Stimulated activated CD4-positive, alpha-beta T cell treated with anti-CD3 and anti-CD28 coated beads, Interleukin-15, amount 100 ng/mL, for 1 hour (primary cell): ENCODE measurements around the gene TCEA3.

Experiments
- DNase-seq, 2 donors: peaks; one replicate each; pipeline ENCODE4 v3.0.0-alpha.2; 2020; ENCODE audit warnings: low read depth in 1 of 2, low spot score in 1 of 2

TCEA3 gene

DNA sequence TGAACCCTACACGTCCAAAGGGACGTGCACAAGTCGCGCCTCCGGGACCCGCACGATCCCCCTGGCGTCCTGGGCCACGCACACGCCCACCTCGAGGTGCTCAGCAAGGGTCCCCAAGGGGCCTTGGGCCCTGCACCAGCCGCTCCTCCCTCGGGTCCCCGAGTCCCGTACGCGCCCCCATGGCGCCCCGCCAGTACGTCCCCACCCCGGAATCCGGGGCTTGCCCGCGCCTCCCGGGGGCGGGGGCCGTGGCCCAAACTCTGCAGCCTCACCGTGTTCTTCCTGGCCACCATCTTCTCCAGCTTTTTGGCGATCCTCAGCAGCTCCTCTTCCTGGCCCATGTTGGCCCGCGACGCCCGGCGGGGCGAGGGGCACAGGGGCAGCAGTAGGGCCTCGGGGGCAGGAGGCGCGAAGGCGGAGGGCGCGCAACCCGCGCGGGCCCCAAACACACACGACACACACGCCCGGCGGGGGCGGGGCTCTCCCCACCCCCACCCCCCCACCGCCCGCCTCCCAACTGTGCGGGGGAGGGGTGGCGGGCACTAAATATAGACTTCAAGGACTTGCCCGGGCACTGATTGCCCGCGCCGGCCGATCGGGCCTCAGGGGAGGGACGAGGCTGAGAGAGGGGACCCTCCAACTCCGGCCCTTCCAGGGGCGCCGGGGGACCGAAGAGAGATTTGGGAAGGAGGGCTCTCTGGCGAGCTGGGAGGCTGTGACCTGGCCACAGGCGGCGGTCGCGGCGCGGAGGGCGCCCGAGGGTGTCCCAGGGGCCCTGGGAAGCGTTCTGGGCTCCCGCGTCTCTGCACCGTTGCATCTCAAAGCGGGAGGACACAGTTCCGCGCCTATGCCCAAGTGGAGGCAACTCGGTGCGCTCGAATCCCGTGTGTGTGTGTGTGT lies at the start of gene TCEA3:
Gene TCEA3, minus strand, starts transcription at position 456 of the 900 bp plus-strand sequence. Its CDS starts 115 bp downstream, at position 341.
- DNase-seq: peak in 1 of 2 donors; percentile 15

DNA sequence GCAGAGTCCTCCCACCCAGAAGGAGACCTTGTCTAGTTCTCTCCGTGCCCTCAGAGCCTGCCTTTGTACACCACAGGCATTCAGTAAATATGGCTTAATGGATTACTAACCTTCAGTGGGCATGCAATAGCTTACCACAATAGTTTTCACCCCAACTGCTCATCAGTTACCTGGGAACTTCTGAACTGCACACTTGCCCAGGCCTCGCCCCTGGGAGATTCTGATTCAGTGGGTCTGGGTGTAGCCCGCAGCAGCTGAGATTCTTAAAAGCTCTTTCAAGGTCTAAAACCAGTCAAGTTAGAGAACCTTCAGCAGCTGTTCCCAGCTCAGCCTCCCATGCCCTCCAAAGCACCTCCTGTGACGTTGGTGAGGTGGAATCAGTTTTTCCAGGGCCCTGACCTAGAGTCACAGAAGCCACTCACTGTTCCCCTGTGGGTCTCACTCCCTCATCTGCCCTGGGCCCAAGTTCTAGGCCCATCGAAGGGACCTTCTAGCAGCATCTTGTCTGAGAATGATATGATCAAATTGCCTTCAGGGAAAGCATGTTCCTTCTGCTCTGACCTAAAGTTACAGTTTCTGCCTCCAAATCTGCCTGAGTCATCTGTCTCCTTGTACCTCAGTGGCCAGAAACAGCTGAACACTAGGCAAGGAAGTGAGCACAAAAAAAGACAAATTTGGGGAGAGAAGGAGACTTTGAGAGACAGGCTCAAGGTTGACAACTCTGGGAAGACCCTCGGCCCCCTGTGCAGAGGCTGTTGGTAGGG lies 48.7 kb upstream of the TCEA3 start:
- no peak for DNase-seq

DNA sequence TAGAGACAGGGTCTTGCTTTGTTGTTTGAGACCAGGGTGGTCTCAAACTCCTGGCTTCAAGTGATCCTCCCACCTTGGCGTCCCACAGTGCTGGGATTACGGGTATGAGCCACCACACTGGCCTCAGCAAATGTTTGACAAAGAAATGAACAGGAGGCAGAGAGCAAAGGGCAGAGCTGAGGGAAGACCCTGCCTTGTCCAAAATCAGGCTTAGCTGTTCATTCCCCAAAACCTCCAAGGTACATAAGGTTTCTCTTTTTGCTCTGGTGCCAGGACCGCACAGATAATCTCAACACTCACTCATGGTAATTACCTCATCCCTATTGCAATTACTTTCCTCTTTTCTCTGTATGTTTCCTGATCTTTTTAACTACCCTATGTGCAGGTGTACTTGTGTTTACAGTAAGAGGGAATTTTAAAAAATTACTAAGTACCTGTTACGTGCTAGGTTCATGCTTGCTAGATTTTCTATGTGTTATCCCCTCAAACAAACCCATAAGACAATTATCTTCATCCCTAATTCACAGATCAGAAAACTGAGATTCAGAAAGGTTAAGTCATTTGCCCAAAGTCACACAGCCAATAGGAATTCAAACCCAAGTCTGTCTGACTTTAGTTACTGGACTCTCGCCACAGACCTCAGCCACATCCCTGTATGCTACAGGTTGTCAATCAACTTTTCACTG lies 47.9 kb upstream of the TCEA3 start:
- no peak for DNase-seq

DNA sequence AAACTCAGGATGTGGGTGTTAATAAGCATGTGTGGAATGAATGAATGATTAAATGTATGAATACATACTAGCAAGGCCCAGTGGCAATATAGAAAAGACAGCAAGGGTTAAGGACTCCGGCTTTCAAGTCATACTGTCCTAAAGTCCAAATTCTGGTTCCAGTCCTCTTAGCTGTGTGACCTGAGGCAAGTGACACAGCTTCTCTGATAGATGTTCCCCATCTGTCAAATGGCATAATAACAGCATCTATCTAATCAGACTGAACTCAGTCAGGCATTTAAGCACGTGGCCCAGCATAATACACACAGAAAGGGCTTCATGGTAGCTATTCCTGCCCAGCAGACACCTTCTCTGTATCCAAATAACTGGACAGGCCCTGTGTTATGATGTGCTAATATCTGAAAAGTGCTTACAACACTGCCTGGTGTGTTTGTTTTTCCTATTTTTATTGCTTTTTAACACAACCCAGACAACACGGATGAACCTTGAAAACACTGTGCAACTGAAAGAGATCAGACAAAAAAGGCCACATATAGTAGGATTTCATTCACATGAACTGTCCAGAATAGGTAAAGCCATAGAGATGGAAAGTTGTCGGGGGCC lies 47.0 kb upstream of the TCEA3 start:
- DNase-seq: no peak

DNA sequence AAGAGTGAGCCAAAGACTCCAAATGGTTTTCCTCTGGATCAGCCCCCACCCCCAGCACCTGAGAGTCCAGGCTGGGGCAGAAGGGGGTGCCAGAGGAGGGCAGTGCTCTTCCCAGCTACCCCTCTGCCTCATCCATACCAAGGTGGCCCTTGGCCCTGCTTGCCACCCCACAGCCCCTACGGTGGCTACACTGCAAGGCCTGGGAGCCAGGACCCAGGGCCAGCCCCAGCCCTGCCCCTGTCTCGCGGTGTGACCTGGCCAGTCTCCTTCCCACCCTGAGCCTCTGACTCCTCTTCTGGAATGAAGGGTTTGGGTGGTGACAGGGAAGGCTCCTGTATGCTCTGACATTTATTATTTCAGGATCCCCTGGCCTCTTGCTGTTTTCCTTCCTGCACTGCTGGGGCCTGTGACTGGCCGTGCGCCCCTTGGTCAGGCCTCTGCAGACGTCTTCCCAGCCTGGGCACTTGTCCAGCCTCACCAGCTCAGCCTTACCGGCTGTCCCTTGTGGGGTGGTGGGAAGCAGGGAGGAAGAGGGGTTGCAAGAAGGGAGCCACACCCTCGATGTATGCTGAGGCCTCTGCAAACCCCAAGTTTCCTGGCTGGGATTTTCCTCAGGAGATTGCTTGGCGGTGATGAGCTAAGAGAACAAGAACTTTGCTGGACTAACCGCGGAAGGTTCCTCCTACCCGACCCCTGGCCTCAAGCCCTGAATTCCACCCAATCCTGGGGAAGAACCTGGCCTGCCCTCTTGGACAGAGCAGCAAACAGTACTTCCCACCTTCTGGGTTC lies 45.9 kb upstream of the TCEA3 start:
- no peak for DNase-seq

DNA sequence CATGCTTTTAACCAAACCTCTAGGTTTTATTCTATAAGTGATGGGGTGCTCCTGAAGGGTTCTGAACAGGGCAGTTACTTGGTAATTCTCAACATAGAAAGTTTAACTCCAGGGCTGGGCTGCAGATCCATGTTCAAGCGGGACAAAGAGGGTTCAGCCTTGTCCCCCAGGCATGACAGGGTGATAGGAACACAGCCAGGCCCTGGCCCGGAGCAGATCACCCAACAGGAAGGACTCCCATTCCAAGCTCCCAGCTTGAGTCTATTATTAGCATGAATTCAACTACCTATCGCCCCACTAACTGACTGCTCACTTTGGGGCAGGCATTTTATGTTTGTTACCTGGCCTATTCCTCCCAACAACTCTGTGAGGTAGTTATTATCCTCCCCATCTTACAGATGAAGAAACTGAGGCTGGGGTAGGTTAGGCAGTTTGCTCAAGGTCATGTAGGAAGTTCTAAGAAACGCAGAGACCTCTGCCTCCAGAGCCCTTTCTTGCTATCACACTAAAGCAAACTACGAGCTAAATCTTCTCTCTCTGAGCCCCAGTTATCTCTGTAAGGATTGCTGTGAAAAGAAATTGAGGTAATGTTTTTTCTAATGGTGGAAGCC lies 44.9 kb upstream of the TCEA3 start:
- DNase-seq: no peak

DNA sequence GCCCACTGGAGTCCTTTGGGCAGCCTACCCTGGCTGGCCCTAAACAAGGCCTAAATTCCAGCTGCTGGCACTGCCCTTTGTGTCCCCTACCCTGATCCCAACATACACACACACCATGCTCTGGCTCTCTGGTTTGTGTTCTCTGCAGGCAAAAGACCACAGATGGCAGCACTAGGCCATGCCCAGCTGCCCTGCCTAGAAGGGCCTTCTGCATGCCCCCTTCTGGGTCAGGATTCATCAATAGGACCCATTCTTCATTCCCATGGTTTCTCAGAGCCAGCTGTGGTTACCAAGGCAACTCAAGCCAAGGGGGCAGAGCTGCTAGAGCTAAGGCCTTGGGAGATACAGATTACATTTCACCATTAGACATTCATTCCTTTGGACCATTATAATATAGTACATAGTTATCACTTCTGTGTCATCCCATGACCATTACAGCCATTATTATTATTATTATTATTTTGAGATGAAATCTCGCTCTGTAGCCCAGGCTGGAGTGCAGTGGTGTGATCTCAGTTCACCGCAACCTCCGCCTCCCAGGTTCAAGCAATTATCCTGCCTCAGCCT lies 42.0 kb upstream of the TCEA3 start:
- no peak for DNase-seq

DNA sequence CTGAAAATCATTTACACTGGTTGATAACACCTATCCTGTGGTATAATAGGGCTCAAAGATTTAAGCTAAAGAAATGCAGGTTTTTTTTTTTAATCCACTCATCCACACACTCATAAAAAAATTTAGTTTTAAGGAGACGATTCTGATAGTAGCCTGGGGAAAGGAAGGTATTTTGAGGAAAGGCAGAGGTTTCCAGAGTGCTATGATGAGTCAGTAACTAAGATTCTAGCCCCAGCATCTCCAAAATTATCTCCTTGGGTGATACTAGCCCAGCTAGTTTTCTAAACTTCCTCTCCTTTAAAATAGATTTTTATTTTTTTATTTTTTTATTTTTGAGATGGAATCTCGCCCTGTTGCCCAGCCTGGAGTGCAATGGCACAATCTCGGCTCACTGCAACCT lies 38.7 kb upstream of the TCEA3 start:
- no peak for DNase-seq

DNA sequence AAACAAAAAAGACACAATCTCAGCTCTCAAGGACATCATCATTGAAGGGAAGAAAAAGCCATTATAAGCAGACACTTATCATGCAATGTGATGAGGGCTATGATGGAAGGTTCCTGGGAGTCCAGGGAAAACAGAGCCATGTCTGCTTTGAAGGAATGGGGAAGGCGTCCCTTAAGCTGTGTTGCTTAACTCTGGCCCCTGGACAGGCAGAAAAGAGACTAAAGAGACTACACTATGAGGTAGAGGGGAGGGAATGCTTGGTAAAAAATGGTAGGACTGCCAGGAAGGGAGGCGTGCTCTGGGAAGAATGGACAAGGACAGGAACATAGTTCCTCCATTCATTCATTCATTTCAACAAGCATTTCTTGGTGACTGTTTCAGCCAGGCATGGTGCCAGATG lies 38.2 kb upstream of the TCEA3 start:
- no peak for DNase-seq

DNA sequence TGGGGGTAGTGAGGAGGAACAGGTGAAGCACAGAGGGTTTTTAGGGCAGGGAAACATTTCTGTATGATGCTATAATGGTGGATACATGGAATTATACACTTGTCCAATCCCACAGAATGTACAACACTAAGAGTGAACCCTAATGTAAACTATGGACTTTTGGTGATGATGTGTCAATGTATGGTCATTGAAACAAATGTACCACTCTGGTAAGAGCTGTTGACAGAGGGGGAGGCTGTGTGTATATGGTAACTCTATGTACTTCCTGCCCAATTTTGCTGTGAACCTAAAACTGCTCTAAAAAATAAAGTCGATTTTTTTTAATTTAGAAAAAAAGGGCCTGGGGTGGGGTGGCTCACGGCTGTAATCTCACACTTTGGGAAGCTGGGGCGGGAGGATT lies 36.5 kb upstream of the TCEA3 start:
- DNase-seq: no peak

DNA sequence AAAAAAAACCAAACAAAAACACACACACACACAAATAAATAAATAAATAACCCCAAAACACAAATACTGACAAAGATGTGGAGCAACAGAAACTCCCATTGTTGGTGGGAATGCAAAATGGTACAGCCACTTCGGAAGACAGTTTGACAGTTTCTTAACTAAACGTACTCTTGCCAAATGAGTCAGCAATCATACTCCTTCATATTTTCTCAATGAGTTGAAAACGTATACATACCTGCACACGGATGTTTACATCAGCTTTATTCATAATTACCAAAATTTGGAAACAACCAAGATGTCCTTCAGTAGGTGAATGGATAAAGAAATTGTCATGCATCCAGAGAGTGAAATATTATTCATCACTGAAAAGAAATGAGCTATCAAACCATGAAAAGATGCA lies 36.0 kb upstream of the TCEA3 start:
- DNase-seq: no peak

DNA sequence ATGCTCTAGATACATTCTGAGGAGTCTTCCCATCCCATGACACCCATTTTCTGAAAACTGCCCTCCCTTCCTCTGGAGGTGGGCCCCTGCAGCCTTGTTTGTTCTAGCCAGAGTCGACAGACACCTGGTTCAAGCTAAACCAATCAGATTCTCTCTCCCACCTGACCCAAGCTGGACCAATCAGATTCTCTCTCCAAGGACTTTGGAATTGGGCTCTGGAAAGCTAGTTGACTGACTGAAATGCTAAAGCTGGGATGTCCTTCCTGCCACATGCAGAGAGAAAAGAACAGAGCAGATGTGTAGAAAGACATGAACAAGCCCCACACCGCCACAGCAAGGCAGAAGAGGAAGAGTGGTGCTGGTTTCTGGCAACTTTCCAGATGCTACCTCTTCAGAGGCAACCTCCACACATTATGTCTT lies 34.8 kb upstream of the TCEA3 start:
- DNase-seq: no peak

DNA sequence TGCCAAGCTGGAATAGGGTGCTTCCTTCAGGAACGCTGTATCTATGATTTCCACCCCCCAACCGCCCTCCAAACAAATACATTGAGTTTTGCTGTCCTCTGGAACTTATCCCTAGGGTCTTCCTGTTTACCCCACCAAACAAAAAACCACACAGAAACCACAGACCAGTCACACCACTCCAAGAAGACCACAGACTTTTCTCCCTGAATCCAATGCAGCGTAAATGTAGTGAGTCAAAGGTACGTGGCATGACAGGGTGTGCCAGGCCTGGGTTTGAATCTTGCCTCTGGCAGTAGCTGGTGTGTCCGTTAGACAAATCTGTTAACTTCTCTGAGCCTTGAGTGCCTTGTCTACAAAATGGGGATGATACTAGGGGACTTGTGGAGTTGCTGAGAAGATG lies 31.7 kb upstream of the TCEA3 start:
- no peak for DNase-seq

DNA sequence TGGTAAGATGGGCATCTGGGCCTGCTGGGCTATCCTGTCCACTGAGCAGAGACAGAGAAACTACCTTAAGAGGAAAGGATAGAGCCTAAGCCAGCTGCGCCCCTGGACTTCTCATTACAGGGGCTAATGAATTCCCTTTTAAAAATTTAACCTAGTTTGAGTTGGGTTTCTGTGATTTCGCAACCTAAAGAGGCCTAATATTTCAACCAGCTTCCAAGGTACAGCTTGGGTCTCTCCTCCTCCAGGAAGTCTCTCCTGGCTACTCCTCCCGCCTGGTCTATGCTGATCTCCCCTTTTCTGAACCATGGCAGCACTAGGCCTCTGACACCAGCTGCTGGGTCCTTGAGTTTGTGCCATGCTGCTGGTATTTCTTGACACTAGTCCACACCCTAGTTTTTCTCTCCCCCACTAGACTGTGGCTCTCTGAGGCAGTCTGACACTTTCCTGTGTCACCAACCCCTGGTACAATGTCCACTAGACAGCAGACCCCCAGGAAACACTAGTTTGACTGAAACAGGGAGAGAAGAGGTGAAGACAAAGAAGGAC lies 29.0 kb upstream of the TCEA3 start:
- no peak for DNase-seq

DNA sequence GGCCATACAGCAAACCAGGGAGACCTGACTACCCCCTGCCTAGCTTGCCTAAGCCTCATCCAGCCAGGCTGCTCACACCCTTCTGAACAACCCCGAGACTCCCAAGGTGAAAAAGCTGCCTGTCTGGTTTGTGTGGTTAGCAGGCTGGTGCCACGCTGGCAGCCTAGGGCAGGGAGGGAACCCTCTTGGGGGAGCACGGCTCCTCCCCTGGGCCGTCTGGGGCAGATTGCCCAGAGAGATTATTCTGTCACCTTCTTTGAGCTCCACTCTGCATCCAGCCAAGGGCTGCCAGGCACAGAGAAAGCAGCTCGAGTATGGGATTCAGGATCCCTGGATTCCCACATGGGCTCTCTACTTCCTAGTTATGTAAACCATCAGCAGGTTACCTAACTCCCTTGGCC lies 27.5 kb upstream of the TCEA3 start:
- peak in 1 of 2 donors; percentile 8 for DNase-seq

DNA sequence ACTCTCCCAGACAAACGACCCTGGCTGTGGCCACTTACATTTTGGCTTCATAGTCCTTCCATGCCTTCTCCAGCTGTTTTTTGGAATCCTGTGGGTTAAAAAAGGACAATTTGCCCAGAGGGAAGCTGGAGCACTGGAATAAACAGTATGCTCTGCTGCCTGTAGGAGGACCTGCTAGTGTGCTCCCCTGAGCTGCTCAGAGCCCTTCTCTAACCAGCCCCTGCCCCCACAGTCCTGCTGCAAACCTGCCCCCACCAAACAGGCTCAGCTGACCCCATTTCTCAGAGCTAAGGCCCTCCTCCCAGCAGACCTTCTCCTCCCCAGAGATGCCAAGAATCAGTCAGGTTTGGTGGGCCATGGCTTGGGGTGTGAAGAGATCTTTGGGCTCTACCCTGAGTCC lies 26.9 kb upstream of the TCEA3 start:
- no peak for DNase-seq

DNA sequence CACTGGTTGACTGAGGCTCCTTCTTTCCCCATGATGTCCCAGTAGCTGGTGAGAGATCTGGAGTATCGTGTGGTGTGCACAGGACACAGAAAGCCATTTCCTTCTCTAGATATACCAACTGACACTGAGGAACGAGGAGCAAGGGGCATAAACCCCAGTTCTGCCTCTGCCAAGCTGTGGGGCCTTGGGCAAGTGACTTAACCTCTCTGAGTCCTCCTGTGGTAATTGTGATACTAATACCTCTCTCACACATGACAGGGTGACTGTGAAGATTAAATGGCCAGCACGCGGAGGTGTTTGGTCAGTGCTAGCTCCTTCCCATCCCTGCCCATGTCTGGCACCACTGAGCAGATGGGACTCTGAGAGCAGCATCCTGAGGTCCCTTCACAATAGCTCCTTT lies 26.3 kb upstream of the TCEA3 start:
- no peak for DNase-seq

DNA sequence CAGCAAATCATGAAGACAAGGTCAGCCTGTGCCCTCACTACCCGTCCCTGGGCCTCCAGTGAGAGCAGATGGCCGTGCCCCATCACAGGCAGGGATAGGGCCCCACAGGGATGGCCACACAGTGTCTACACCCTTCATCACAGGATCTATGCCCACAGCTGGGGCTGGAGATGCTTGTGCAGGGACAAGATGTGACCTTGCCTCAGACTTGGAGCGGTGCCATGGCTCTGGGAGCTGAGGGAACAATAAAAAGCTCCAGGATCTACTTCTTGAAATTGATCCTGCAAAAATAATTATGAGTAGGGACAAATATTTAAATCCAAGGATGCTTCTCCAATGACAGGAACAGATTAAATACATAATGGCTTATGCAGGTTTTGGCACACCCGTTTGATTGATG lies 25.4 kb upstream of the TCEA3 start:
- DNase-seq: no peak

DNA sequence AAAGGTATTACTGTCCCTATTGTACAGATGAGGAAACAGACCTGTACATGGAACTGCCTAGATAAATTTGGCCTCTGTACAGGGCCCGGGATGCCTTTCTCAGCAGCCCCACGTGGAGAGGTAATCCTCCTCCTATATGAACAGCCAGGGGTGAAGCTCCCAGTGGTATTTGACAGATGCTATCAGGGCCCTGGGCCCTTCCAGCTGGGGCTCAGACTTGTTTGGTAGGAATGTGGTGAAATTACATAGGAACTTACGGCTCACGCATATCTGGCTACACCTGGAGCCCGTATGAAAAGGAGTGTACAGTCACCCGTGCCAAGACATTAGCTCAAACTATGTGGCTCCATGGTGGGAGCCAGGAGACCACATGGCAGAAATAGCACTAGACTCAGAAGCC lies 24.8 kb upstream of the TCEA3 start:
- DNase-seq: no peak

DNA sequence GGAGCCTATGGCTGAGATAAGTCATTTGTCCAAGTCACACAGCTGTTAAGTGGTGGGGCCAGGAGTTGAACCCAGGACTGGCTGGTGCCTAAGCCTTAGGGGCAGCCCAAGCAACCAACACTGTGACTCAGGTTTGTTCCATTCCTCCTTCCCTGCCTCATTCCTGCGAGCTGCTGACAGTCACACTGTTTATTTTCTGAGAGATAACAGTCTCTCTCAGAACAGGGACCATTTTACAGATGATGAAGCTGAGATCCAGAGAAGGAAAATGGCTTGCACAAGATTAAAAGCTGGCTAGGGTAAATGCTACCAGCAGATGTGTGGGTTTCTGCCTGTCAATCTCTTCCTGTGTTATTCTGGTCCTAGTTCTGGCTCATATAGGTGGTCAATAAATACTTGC lies 24.3 kb upstream of the TCEA3 start:
- DNase-seq: no peak
